ENCODE data around the gene TNIP1.

The TNIP1 gene, protein sequence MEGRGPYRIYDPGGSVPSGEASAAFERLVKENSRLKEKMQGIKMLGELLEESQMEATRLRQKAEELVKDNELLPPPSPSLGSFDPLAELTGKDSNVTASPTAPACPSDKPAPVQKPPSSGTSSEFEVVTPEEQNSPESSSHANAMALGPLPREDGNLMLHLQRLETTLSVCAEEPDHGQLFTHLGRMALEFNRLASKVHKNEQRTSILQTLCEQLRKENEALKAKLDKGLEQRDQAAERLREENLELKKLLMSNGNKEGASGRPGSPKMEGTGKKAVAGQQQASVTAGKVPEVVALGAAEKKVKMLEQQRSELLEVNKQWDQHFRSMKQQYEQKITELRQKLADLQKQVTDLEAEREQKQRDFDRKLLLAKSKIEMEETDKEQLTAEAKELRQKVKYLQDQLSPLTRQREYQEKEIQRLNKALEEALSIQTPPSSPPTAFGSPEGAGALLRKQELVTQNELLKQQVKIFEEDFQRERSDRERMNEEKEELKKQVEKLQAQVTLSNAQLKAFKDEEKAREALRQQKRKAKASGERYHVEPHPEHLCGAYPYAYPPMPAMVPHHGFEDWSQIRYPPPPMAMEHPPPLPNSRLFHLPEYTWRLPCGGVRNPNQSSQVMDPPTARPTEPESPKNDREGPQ

DNA sequence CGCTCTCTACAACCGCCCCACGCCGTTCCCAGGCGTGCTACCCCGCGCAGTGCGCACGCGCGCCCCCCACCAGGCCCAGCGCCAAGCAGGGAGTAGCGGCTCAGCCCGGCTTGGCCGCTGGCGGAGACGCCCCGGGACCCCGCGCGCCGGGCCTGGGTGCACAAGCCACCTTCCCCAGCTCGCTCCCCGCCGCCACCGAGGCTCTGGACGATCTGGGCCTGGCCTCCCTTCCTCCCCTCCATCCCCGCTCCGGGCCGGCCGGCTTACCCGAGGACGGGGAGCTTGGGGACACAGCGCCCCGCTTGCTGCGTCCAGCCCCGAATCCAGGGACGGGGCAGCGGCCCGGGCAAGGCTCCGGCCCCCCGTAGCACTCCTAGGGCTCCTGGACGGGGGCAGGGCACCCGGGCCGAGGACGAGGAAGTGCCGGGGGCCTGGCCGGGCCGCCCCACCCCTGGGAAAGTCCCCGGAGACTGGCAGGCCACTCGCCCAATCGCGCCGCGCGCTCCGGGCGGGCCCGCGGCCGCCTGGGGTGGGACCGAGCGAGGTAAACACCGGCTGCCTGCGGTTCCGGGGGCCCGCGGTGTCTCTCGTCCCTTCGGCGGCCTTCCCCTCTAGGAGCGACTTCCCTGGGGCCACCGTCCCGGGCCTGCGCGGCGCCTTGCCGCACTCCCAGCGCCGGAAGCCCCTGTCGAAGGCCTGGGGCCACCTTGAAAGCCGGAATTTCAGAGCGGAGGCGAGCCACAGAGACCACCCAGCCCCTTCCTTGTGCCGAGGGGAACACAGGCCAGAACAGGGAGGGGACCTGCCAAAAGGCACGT is at the start of gene TNIP1:
Gene TNIP1 (minus strand): TSS at position 422 of the 818 bp plus-strand sequence. CDS start 15,939 bp downstream, outside the sequence.
- Histone ChIP-seq H3K9ac (ENCODE audit: low read depth, low read length) (peak within 1 kb of the TSS; percentile 90), H3K9me3 (ENCODE audit: control insufficient read depth, insufficient read depth, low read length) (no peaks in the 10 kb centered on the region), H3K36me3 (ENCODE audit: insufficient read depth, low read length) (no peaks in the 10 kb centered on the region), H3K4me1 (ENCODE audit: insufficient read depth, low read length) (peaks cover 18% of the 10 kb centered on the region)

DNA sequence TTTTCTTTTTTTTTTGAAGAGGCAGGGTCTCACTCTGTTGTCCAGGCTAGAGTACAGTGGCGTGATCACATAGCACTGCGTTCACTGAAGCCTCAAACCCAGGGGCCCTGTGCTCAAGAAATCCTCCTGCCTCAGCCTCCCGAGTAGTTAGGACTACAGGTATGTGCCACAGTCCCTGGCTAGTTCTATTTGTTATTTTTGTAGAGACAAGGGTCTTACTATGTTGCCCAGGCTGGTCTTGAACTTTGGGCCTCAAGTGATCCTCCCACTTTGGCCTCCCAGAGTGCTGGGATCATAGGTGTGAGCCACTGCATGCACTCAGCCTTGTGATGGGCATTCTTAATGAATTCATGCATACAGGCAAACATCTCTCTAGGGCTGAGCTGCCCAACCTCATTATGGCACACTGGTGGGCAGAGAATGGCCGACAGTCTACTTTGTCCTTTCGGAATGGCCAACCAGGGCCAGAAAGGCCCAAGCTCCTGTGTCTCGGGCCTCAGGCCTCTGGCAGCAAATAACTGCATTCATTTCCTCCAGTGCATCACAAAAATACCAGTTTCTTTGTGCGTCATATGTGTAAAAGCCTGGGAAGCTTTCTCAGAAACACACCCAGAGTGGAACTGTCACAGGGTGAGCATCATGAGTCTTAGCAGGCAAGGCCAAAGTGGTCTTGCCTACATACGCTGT is 49.5 kb upstream of the TNIP1 start:
- peaks cover 28% of the 10 kb centered on the region for H3K36me3 ChIP-seq (ENCODE audit: insufficient read depth, low read length)
- H3K4me1 ChIP-seq (ENCODE audit: insufficient read depth, low read length), result no peaks in the 10 kb centered on the region
- no peaks in the 10 kb centered on the region for H3K9me3 ChIP-seq (ENCODE audit: control insufficient read depth, insufficient read depth, low read length)
- no peak overlapping the region for H3K9ac ChIP-seq (ENCODE audit: low read depth, low read length)

GRCh38 chr5:151128817-151129216 is 48.0 kb upstream of the TNIP1 start:
- no peaks in the 10 kb centered on the region for H3K9me3 ChIP-seq (ENCODE audit: control insufficient read depth, insufficient read depth, low read length)
- H3K9ac ChIP-seq (ENCODE audit: low read depth, low read length), result no peak overlapping the region
- peaks cover 26% of the 10 kb centered on the region for H3K36me3 ChIP-seq (ENCODE audit: insufficient read depth, low read length)
- no peaks in the 10 kb centered on the region for H3K4me1 ChIP-seq (ENCODE audit: insufficient read depth, low read length)

DNA sequence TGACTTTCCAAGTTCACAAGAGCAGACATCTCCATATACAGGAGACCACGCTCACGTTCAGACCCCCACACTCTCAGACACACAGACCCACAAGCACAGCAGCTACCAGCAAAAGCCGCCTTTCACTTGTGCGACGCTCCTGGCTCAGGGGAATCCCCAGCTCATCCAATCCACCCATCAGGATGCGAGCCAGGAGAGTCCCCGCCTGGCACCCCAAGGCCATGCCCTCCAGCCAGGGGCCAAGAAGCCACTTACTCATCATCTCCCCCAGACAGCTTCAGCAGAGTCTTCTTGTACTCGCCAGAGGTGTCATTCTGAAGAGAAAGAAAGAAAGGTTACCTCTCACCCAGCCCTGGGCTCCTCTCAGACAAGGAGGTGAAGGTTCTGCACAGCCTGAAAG is 47.1 kb upstream of the TNIP1 start:
- Histone ChIP-seq H3K9ac (ENCODE audit: low read depth, low read length) (no peak overlapping the region), H3K36me3 (ENCODE audit: insufficient read depth, low read length) (peaks cover 29% of the 10 kb centered on the region), H3K4me1 (ENCODE audit: insufficient read depth, low read length) (no peaks in the 10 kb centered on the region), H3K9me3 (ENCODE audit: control insufficient read depth, insufficient read depth, low read length) (no peaks in the 10 kb centered on the region)

- no peak overlapping the region for H3K9ac ChIP-seq (ENCODE audit: low read depth, low read length)
- H3K36me3 ChIP-seq (ENCODE audit: insufficient read depth, low read length), result peaks cover 24% of the 10 kb centered on the region
- H3K4me1 ChIP-seq (ENCODE audit: insufficient read depth, low read length), result no peaks in the 10 kb centered on the region
- H3K9me3 ChIP-seq (ENCODE audit: control insufficient read depth, insufficient read depth, low read length), result no peaks in the 10 kb centered on the region
Measured at GRCh38 chr5:151126199-151126645, 45.4 kb upstream of the TNIP1 start.

DNA sequence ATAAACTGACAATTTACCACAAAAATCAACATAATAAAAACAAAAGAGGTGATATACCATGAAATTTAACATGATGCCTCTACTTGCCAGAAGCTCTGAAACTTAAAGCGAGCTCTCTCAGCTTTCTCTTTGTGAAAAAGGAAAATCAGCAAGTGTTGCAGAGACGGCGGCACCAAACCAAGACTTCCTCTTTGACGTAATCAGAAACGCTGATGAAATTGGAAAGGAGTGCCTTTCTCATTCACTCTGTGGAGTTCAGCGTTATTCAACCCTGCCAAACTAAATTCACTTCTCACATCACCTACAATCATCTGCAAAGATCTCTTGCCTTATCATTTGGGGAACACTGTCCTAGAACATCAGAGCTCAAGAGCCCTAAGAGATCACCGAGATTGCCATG is 44.6 kb upstream of the TNIP1 start:
- Histone ChIP-seq H3K36me3 (ENCODE audit: insufficient read depth, low read length) (peaks cover 24% of the 10 kb centered on the region), H3K9me3 (ENCODE audit: control insufficient read depth, insufficient read depth, low read length) (no peaks in the 10 kb centered on the region), H3K4me1 (ENCODE audit: insufficient read depth, low read length) (no peaks in the 10 kb centered on the region), H3K9ac (ENCODE audit: low read depth, low read length) (no peak overlapping the region)

DNA sequence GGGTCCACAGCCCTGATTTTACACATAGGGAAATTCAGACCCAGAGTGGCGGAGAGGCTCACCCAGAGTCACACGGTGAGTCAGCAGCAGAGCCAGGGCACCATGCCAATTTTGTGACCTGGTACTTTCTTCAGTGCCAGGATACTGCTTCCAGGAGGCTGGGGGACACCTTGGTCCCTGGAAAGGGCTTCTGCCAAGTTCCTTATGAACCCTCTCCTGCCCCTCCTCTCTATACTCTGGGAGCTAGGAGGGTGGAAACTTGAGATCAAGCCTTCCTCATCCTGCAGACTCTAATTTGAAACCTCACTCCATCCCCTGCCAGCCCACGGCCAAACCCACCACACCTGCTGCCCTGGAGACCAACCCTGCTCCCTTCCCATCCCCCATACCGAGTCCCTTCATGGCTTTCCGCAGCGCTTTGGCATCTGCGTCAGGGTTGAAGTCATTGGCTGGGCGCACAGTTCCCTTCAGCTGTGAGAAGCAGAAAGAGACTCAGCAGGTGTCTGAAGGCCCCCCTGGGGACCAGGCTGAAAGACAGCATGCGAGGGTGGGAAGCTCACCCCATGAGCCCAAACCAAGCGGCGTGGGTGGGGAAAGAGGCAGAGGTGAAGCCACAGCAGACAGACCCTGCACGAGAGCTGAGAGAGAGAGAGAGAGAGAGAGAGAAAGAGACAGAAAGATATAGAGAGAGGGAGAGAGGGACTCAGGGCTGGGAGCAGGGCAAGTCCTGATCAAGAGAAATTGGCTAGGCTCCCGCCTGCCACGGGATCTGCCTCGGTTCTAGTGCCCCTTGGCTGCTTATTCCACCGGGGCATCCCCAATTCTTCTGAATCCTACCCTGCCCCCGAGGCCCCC is 43.3 kb upstream of the TNIP1 start:
- H3K9me3 ChIP-seq (ENCODE audit: control insufficient read depth, insufficient read depth, low read length), result no peaks in the 10 kb centered on the region
- no peaks in the 10 kb centered on the region for H3K4me1 ChIP-seq (ENCODE audit: insufficient read depth, low read length)
- H3K36me3 ChIP-seq (ENCODE audit: insufficient read depth, low read length), result peaks cover 24% of the 10 kb centered on the region
- H3K9ac ChIP-seq (ENCODE audit: low read depth, low read length), result no peak overlapping the region

DNA sequence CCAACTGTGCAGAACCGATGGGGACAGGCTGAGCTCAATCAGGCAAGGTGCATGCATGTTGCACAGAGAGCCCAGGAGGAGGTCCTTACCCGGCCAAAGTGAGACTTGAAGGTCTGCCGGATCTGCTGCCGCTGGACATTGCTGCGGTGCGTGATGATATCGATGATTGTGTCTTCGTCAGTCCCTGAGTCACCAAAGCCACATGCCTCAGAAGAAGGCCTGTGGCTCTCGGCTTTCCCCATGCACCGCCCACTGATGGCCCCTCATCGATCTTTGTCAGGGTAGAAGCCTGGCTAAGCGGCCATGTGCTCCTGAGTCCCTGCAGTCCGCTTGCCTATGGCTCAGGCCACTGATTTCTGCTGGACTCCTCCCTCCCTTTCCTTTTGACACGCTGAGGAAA is 42.0 kb upstream of the TNIP1 start:
- peaks cover 28% of the 10 kb centered on the region for H3K36me3 ChIP-seq (ENCODE audit: insufficient read depth, low read length)
- H3K9ac ChIP-seq (ENCODE audit: low read depth, low read length), result no peak overlapping the region

DNA sequence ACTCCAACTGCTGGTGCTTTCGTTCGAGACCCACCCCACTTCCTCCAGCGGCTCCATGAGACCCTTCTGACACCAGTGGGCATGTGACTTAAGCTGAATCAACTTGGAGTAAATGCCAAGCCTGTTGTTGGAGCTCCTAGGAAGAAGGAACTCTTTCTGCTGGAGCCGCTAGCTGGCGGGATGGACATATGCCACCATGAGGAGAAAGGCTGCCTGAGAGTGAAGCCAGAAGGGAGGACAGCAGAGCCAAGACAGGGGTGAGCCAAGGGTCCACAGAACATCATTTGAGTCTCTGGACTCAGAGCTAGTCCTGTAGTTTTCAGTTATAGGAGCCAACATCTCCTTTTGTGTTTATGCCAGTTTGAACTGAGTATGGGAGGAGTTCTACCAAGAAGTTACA is 40.8 kb upstream of the TNIP1 start:
- no peak overlapping the region for H3K9ac ChIP-seq (ENCODE audit: low read depth, low read length)
- H3K9me3 ChIP-seq (ENCODE audit: control insufficient read depth, insufficient read depth, low read length), result no peaks in the 10 kb centered on the region
- H3K36me3 ChIP-seq (ENCODE audit: insufficient read depth, low read length), result peaks cover 28% of the 10 kb centered on the region
- no peaks in the 10 kb centered on the region for H3K4me1 ChIP-seq (ENCODE audit: insufficient read depth, low read length)

More for the DNA sequence above, 42.0 kb upstream of the TNIP1 start:
- H3K9me3 ChIP-seq (ENCODE audit: control insufficient read depth, insufficient read depth, low read length), result no peaks in the 10 kb centered on the region
- no peaks in the 10 kb centered on the region for H3K4me1 ChIP-seq (ENCODE audit: insufficient read depth, low read length)

GRCh38 chr5:151121095-151121494 is 40.3 kb upstream of the TNIP1 start:
- Histone ChIP-seq H3K9ac (ENCODE audit: low read depth, low read length) (no peak overlapping the region), H3K4me1 (ENCODE audit: insufficient read depth, low read length) (no peaks in the 10 kb centered on the region), H3K36me3 (ENCODE audit: insufficient read depth, low read length) (peaks cover 28% of the 10 kb centered on the region), H3K9me3 (ENCODE audit: control insufficient read depth, insufficient read depth, low read length) (no peaks in the 10 kb centered on the region)

DNA sequence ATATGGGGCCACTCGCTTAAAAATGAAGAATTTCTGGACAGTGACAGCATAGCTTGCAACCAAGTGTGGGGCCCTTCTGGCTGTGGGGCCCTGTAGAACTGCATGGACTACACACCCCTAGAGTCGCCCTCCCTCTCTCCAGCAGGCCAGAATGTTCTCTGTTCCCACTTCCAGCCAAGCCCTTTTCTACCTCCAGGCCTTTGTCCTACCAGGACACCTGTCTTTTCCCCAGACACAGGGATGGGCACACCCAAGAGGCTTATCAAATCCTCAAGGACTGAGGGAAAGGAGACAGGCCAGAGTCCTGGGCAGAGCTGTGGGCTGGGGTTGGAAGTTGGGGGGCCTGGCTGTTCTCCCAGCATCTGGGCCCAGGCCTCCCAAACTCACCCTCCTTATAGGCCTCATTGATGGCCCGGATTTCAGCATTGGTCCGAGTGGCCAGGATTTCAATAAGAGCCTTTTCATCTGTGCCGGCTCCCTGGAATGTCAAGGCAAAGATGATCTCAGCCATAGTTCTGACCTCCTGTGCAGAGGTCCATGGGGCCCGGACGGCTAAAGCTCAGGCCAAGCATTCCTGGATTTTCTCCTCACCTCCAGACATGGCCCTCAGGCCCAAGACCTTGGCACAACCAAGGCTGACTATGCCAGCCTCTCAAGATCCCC is 38.2 kb upstream of the TNIP1 start:
- Histone ChIP-seq H3K36me3 (ENCODE audit: insufficient read depth, low read length) (peaks cover 19% of the 10 kb centered on the region), H3K9me3 (ENCODE audit: control insufficient read depth, insufficient read depth, low read length) (no peaks in the 10 kb centered on the region), H3K9ac (ENCODE audit: low read depth, low read length) (no peak overlapping the region), H3K4me1 (ENCODE audit: insufficient read depth, low read length) (no peaks in the 10 kb centered on the region)

DNA sequence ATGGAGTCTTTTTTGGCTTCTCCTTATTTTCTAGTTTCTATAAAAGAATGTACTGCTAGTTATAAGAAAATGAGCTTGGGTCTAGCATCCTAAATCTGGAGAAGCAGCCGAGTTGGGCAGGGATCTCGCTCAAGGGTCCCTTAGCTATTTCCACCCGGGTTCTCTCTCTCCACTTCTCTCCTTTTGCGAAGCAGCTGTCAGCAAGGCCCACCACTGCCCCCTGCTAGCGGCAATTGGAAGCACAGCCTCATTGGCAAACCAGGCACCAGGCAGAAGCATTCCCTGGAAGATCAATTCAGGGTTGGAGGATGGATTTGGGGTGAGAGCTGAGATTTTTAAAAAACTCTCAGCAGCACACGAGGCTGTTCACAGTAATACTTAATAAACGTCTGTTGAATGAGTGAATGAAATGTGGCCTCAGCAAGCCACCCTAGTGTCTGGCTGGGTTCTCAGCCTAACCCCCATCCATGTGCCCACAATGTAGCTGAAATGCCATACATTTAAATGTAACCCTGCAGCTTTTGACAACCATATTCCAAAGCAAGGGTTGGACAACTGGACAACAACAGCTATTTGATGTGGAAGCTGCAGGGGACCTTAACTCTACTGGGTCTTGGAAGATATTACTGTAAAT is 34.6 kb upstream of the TNIP1 start:
- H3K9me3 ChIP-seq (ENCODE audit: control insufficient read depth, insufficient read depth, low read length), result no peaks in the 10 kb centered on the region
- H3K9ac ChIP-seq (ENCODE audit: low read depth, low read length), result no peak overlapping the region
- no peaks in the 10 kb centered on the region for H3K4me1 ChIP-seq (ENCODE audit: insufficient read depth, low read length)
- H3K36me3 ChIP-seq (ENCODE audit: insufficient read depth, low read length), result peaks cover 11% of the 10 kb centered on the region

DNA sequence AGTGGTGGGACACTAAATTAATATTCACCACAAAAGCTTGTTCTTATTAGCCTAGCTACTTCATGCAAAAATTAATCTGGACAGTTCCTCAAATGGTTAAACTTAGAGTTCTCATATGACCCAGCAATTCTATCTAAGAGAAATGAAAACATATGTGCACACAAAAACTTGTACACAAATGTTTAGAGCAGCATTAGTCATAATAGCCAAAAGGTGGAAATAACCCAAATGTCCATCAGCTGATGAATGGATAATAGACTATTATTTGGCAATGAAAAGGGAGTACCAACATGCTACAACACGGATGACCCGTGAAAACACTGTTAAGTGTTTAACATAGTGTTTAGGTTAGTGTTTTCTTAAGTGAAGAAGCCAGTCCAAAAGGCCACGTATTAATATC is 32.8 kb upstream of the TNIP1 start:
- no peaks in the 10 kb centered on the region for H3K4me1 ChIP-seq (ENCODE audit: insufficient read depth, low read length)
- peaks cover 7% of the 10 kb centered on the region; the same call in 1 of the 2 replicates for H3K36me3 ChIP-seq (ENCODE audit: insufficient read depth, low read length)
- no peaks in the 10 kb centered on the region for H3K9me3 ChIP-seq (ENCODE audit: control insufficient read depth, insufficient read depth, low read length)
- no peak overlapping the region for H3K9ac ChIP-seq (ENCODE audit: low read depth, low read length)

Data from ES-I3 (cell line).